Endothelial cell of umbilical vein (primary cell): ENCODE measurements around the gene LTF. TPM values are rescaled to one million over a fixed set of nuclear protein-coding genes. Genes with fewer than 3 reads are reported as not detected.

Source experiments
- BruUV-seq: library from RNA; stranded (reverse); fragments of 400-500 nt; replicated peaks from 2 replicates; lab custom pipeline; 2021; lab: Mats Ljungman, UMichigan
- CTCF ChIA-PET: fragments of 300-600, 350-600 bp; sonication (Branson Sonifier 250); formaldehyde crosslinking; loops from one replicate; lab custom pipeline; 2021; ENCODE audit warnings: antibody characterized with exemption, inconsistent platforms; lab: Charles Lee
- POLR2A ChIA-PET: fragments of 300-600, 350-600 bp; sonication (Branson Sonifier 250); formaldehyde crosslinking; loops from one replicate; lab custom pipeline; 2021; ENCODE audit warnings: antibody characterized with exemption, inconsistent platforms; lab: Charles Lee
- DNase-seq: peaks from one replicate; pipeline ENCODE4 v3.0.0-alpha.2; 2011; ENCODE audit warnings: low read depth, low spot score
- FAIRE-seq: peaks from 2 replicates; lab custom pipeline; 2011; peaks lifted over from hg19 to GRCh38; lab: Jason Lieb, UNC
- H2AFZ ChIP-seq: 2 replicates; pipeline ENCODE4 v1.6.0; 2012; ENCODE audit warnings: low read depth, low read length, control low read depth, inconsistent platforms
- H3K27ac ChIP-seq: 2 replicates; pipeline ENCODE4 v1.5.1; 2011; ENCODE audit warnings: low read depth, mild to moderate bottlenecking, control low read depth, low read length, moderate library complexity; ENCODE audit not compliant: insufficient read depth
- H3K27me3 ChIP-seq, 2 experiments: 2 replicates each; pipeline versions ENCODE4 v1.6.0 to v1.6.1; 2011; ENCODE audit warnings: low read length in 2 of 2, mixed read lengths in 1 of 2; ENCODE audit not compliant: control insufficient read depth in 2 of 2, insufficient read depth in 2 of 2
- H3K36me3 ChIP-seq, 2 experiments: 2 replicates in 1 of 2; 3 replicates in 1 of 2; pipeline ENCODE4 v1.5.1; 2011; ENCODE audit warnings: low read length in 2 of 2, mild to moderate bottlenecking in 1 of 2, moderate library complexity in 1 of 2; ENCODE audit not compliant: control insufficient read depth in 2 of 2, insufficient read depth in 2 of 2; ENCODE audit errors: extremely low read depth in 1 of 2
- H3K4me1 ChIP-seq: 3 replicates; pipeline ENCODE4 v1.5.1; 2011; ENCODE audit warnings: mild to moderate bottlenecking, low read length; ENCODE audit not compliant: control insufficient read depth, insufficient read depth; ENCODE audit errors: extremely low read depth
- H3K4me2 ChIP-seq: 2 replicates; pipeline ENCODE4 v1.6.1; 2011; ENCODE audit warnings: low read length, control low read depth, mixed read lengths; ENCODE audit not compliant: insufficient read depth
- H3K4me3 ChIP-seq, 3 experiments: fragments of 200-600 bp in 1 of 3; sonication (generic), shearing (Covaris generic) in 1 of 3; replicated peaks in 1 of 3; 2 replicates each; pipeline ENCODE4 v1.5.1; 2011 to 2016; ENCODE audit warnings: control low read depth in 3 of 3, low read length in 3 of 3, mild to moderate bottlenecking in 2 of 3, inconsistent platforms in 1 of 3, low read depth in 1 of 3, moderate library complexity in 1 of 3; ENCODE audit not compliant: insufficient read depth in 1 of 3
- H3K79me2 ChIP-seq: 2 replicates; pipeline ENCODE4 v1.6.0; 2012; ENCODE audit warnings: low read length, inconsistent platforms; ENCODE audit not compliant: control insufficient read depth, insufficient read depth
- H3K9ac ChIP-seq: replicated peaks from 2 replicates; pipeline ENCODE3; 2011; ENCODE audit warnings: low read length, control low read depth; ENCODE audit not compliant: insufficient read depth; ENCODE audit errors: extremely low read depth
- H3K9me1 ChIP-seq: replicated peaks from 3 replicates; pipeline ENCODE4 v1.6.0; 2011; ENCODE audit warnings: mild to moderate bottlenecking, low read length; ENCODE audit not compliant: control insufficient read depth, insufficient read depth; ENCODE audit errors: extremely low read depth
- H3K9me3 ChIP-seq: replicated peaks from 2 replicates; pipeline ENCODE4 v1.5.1; 2012; ENCODE audit warnings: low read length, inconsistent platforms; ENCODE audit not compliant: control insufficient read depth, insufficient read depth
- H4K20me1 ChIP-seq: replicated peaks from 2 replicates; pipeline ENCODE3; 2011; ENCODE audit warnings: mild to moderate bottlenecking, low read length; ENCODE audit not compliant: control insufficient read depth, insufficient read depth; ENCODE audit errors: extremely low read depth
- EZH2 ChIP-seq: IDR thresholded peaks from 2 replicates; pipeline ENCODE4 v1.6.1; 2012; ENCODE audit warnings: borderline replicate concordance, low read depth, mild to moderate bottlenecking, moderate library complexity, low read length, inconsistent platforms; ENCODE audit not compliant: severe bottlenecking
- FOS ChIP-seq: IDR thresholded peaks from 2 replicates; pipeline ENCODE4 v1.6.1; 2011; ENCODE audit warnings: mild to moderate bottlenecking, low read length, moderate library complexity, borderline replicate concordance; ENCODE audit not compliant: insufficient read depth
- GATA2 ChIP-seq: IDR thresholded peaks from 2 replicates; pipeline ENCODE4 v1.7.0; 2011; ENCODE audit warnings: low read depth, mild to moderate bottlenecking, moderate library complexity, mixed read lengths, low read length; ENCODE audit not compliant: insufficient read length, insufficient read depth
- JUN ChIP-seq: IDR thresholded peaks from 2 replicates; pipeline ENCODE4 v1.6.1; 2011; ENCODE audit warnings: borderline replicate concordance, low read depth; ENCODE audit not compliant: insufficient read length, insufficient read depth
- MYC ChIP-seq: IDR thresholded peaks from one replicate; pipeline ENCODE4 v1.6.1; 2011; ENCODE audit warnings: mild to moderate bottlenecking, low read depth, low read length
- POLR2A ChIP-seq: IDR thresholded peaks from 2 replicates; pipeline ENCODE4 v1.6.1; 2012; ENCODE audit warnings: low read depth, mild to moderate bottlenecking, control low read depth, low read length
- POLR2AphosphoS5 ChIP-seq: IDR thresholded peaks from 2 replicates; pipeline ENCODE4 v1.6.1; 2012; ENCODE audit warnings: low read depth, mild to moderate bottlenecking, control low read depth, low read length, moderate library complexity; ENCODE audit not compliant: insufficient read depth
- dilution Hi-C: fragments of 300-500 bp; cut with MboI; formaldehyde crosslinking; loops from one replicate; pipeline ENCODE4 v1.15.0; 2019; ENCODE audit warnings: low sequenced_read_pairs; ENCODE audit not compliant: extremely low pct_ligation_motif_present
- intact Hi-C: fragments of 100-400 bp; cut with micrococcal nuclease; formaldehyde crosslinking; loops from one replicate; pipeline ENCODE4 v1.10.0; 2022
- polyA plus RNA-seq, 4 experiments: library from polyadenylated mRNA; depleted of rRNA in 3 of 4; stranded (reverse) in 3 of 4; unstranded in 1 of 4; fragments of >200 nt; gene quantifications; 2 replicates each; pipeline versions ENCODE4 v1.2.1 to v1.2.3, GENCODE V29; 2011 to 2012; ENCODE audit warnings: missing spikeins in 1 of 4
- total RNA-seq: library from RNA; stranded (reverse); gene quantifications from 2 replicates; pipeline ENCODE4 v1.2.3, GENCODE V29; 2021
- TF ChIP-seq, protein P1 (sequence below), 2 donors: IDR thresholded peaks; 1 replicate in 1 of 2; 2 replicates in 1 of 2; pipeline ENCODE4 v1.5.1; 2011; ENCODE audit warnings: low read length in 2 of 2, mild to moderate bottlenecking in 2 of 2, moderate library complexity in 2 of 2, control low read depth in 1 of 2, inconsistent platforms in 1 of 2, low read depth in 1 of 2; ENCODE audit not compliant: insufficient read depth in 1 of 2; ENCODE audit errors: extremely low read depth in 1 of 2
- TF ChIP-seq, protein P2 (sequence below): IDR thresholded peaks from 2 replicates; pipeline ENCODE4 v1.6.1; 2011; ENCODE audit not compliant: insufficient read depth, insufficient read length

LTF gene
- total and polyA plus RNA-seq, 2 donors (not counting 3 experiments of a cell fraction or from before 2014, with no cell fraction given): not detected

GRCh38 chr3:46420931-46421330, 43.8 kb downstream of the LTF start:
- Histone ChIP-seq H3K4me3 (no peak overlapping the region), H3K27ac (no peak overlapping the region), H3K9me3 (no peaks in the 10 kb centered on the region), H3K4me2 (no peak overlapping the region), H3K79me2 (no peaks in the 10 kb centered on the region), H3K9ac (no peak overlapping the region), H3K27me3 (no peaks in the 10 kb centered on the region), H3K9me1 (no peaks in the 10 kb centered on the region), H4K20me1 (no peaks in the 10 kb centered on the region), H3K36me3 (no peaks in the 10 kb centered on the region), H3K4me1 (no peaks in the 10 kb centered on the region), H2AFZ (no peak overlapping the region)
- dilution Hi-C loops (no loop called here), intact Hi-C loops (loop anchor here (10.0 kb wide), 1 partner anchor 206 kb away; no protein-coding TSS in a partner anchor)
- ChIA-PET POLR2A (no interaction called here), CTCF (interaction anchor here (1.0 kb wide), 1 partner anchor 144 kb away, joined by 3 read pairs; no protein-coding TSS in a partner anchor)
- FAIRE-seq (no peak), DNase-seq (no peak)
- BruUV-seq: no TSS peak
- TF ChIP-seq, protein P1, sequence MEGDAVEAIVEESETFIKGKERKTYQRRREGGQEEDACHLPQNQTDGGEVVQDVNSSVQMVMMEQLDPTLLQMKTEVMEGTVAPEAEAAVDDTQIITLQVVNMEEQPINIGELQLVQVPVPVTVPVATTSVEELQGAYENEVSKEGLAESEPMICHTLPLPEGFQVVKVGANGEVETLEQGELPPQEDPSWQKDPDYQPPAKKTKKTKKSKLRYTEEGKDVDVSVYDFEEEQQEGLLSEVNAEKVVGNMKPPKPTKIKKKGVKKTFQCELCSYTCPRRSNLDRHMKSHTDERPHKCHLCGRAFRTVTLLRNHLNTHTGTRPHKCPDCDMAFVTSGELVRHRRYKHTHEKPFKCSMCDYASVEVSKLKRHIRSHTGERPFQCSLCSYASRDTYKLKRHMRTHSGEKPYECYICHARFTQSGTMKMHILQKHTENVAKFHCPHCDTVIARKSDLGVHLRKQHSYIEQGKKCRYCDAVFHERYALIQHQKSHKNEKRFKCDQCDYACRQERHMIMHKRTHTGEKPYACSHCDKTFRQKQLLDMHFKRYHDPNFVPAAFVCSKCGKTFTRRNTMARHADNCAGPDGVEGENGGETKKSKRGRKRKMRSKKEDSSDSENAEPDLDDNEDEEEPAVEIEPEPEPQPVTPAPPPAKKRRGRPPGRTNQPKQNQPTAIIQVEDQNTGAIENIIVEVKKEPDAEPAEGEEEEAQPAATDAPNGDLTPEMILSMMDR (IDR thresholded peaks at IDR 0.05; ENCODE audit: extremely low read depth in 1 of 2, insufficient read depth in 1 of 2, low read depth in 1 of 2, low read length in 2 of 2): no peak
- TF ChIP-seq EZH2 (no peak), MYC (no peak), POLR2A (no peak), FOS (no peak), GATA2 (no peak), JUN (no peak), POLR2AphosphoS5 (no peak)
- TF ChIP-seq, protein P2, sequence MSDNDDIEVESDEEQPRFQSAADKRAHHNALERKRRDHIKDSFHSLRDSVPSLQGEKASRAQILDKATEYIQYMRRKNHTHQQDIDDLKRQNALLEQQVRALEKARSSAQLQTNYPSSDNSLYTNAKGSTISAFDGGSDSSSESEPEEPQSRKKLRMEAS: no peak
